SKM-1 treated with dmso at 0.1 percent for 144 hours (cell line): Measurements from ENCODE around the gene ADAMTS17.

Source experiments
- DNase-seq: peaks from one replicate; lab custom pipeline; 2025; ENCODE audit not compliant: unreplicated experiment; lab: John Stamatoyannopoulos, UW

The ADAMTS17 gene

GRCh38 chr15:100114100-100114499 is 227.7 kb downstream of the ADAMTS17 start:
- DNase-seq = no peak

GRCh38 chr15:100113351-100114080 is 228.3 kb downstream of the ADAMTS17 start:
- no peak for DNase-seq

- no peak for DNase-seq
Observed at GRCh38 chr15:100112636-100113305, 229.0 kb downstream of the ADAMTS17 start.

- DNase-seq = no peak
Observed at GRCh38 chr15:100112061-100112420, 229.7 kb downstream of the ADAMTS17 start.

- peak; percentile 64 for DNase-seq
Observed at GRCh38 chr15:100111125-100112060, 230.4 kb downstream of the ADAMTS17 start.

GRCh38 chr15:100109486-100110035 is 232.2 kb downstream of the ADAMTS17 start:
- DNase-seq = no peak

GRCh38 chr15:100108846-100109245 is 232.9 kb downstream of the ADAMTS17 start:
- no peak for DNase-seq

GRCh38 chr15:100108346-100108745 is 233.4 kb downstream of the ADAMTS17 start:
- DNase-seq = no peak

GRCh38 chr15:100107606-100108225 is 234.1 kb downstream of the ADAMTS17 start:
- no peak for DNase-seq

GRCh38 chr15:100107151-100107550 is 234.6 kb downstream of the ADAMTS17 start:
- DNase-seq = no peak

- DNase-seq = no peak
Observed at GRCh38 chr15:100106732-100107131, 235.0 kb downstream of the ADAMTS17 start.

GRCh38 chr15:100105101-100105500 is 236.7 kb downstream of the ADAMTS17 start:
- DNase-seq = no peak

GRCh38 chr15:100104245-100104644 is 237.5 kb downstream of the ADAMTS17 start:
- DNase-seq = no peak

GRCh38 chr15:100103828-100104227 is 237.9 kb downstream of the ADAMTS17 start:
- DNase-seq = no peak

GRCh38 chr15:100101426-100102089 is 240.2 kb downstream of the ADAMTS17 start:
- no peak for DNase-seq

GRCh38 chr15:100100926-100101325 is 240.8 kb downstream of the ADAMTS17 start:
- DNase-seq = no peak

- no peak for DNase-seq
Observed at GRCh38 chr15:100099976-100100375, 241.8 kb downstream of the ADAMTS17 start.

- DNase-seq = no peak
Observed at GRCh38 chr15:100098705-100099104, 243.1 kb downstream of the ADAMTS17 start.

- DNase-seq = no peak
Observed at GRCh38 chr15:100097342-100098127, 244.2 kb downstream of the ADAMTS17 start.
